Measurements from ENCODE around the gene APOM.
A peak's percentile ranks its signal among the peaks of the same experiment; 100 is the strongest.

APOM gene

GRCh38 chr6:31681135-31681671 lies 25.5 kb downstream of the APOM start:
- DNase-seq = peak; percentile 34 to 36

DNA sequence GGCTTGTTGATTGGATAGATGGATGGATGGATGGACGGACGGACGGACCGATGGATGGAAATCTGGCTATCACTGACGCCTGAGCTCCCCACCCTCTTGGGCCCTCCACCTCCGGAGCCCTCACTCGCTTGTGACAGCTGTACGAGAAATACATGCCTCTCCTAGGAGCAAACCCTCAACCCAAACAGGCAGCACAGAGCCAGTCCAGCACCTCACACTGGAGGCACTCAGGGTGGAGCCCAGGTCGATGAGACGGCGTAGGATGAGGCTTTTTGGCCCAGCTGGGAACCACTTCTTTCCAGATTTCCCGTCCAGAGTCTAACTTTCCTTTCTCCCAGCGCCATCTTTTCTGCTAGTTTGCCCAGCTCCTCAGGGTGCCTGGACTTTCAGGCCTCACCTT lies 27.9 kb downstream of the APOM start:
- no peak for DNase-seq

GRCh38 chr6:31686483-31686882 lies 30.8 kb downstream of the APOM start:
- no peak for DNase-seq

DNA sequence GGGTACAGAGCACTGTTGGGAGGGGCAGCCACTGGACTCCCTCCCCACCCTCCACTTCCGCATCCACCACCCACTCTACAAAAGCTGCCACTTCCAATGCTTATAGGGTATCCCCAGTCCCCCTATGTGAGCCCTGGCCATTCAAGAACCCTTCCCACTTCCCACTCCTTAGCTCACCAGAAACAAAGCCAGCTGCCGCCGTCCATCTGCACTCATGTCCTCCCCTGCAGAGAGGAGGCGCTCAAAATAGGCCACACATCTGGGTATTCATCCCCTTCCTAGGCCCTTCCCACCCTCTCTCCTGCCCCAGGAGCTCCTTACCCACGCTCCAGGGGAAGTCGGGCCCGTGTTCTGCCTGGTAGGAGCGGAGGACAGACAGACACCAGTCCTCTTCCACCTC lies 31.6 kb downstream of the APOM start:
- no peak for DNase-seq

- DNase-seq = no peak
Observed at GRCh38 chr6:31687860-31688693, 32.4 kb downstream of the APOM start.

DNA sequence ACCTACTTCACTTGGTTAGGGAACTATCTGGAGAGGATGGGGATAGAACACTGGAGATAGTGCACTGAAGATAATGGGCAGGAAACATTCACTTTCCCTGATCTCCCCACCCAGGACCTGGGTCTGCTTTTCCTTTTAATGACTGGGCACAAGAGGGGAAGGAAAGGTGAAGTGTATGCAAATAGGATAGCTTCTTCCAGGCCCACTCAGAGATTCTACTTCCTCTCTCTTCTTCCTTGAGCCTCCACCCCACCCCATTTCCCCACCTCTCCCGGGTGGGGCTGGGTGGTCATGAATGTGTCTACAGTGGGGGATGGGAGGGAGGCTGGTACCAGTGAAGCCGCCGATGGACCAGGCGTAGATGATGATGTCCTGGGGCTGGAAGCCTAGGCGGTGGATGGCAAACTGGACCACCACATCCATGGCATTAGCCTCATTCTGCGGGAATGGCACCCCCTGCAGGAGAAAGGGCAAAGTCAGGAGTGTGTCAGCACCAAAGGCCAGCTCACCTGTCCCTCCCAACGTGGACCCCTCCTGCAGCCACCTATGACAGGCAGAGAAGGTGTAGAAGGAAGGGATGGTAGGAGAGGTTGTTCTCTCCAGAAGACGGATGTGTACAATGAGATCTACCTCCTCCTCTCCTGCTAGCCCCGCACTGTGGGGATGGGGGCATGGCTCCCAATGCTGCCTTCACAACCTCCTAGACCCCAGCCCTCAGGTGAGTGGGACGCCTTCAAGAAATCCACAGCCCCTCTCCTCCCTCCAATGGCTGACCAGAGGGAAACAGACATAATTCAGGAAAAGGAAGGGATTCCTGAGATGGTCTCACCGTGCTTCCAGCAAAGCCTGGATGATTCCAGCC lies 33.8 kb downstream of the APOM start:
- DNase-seq = no peak

- DNase-seq = no peak
Observed at GRCh38 chr6:31690231-31691077, 34.8 kb downstream of the APOM start.

DNA sequence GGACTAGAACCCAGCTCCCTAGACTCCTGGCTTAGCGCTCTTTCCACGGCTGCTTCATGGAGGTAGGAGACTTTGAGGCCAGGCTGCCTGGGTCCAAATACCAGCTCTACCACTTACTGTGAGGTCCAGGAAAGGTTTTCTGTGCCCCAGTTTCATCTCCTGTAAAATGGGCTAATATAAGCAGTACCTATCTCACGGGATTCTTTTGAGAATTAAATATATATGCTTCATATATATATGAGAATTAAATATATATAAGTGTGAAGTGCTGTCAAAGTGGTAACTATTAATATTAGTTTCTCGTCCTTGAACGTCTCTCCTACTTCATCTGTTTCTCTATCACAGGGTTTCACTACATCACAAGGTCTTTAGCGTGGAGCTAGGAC lies 35.4 kb downstream of the APOM start:
- DNase-seq = no peak

DNA sequence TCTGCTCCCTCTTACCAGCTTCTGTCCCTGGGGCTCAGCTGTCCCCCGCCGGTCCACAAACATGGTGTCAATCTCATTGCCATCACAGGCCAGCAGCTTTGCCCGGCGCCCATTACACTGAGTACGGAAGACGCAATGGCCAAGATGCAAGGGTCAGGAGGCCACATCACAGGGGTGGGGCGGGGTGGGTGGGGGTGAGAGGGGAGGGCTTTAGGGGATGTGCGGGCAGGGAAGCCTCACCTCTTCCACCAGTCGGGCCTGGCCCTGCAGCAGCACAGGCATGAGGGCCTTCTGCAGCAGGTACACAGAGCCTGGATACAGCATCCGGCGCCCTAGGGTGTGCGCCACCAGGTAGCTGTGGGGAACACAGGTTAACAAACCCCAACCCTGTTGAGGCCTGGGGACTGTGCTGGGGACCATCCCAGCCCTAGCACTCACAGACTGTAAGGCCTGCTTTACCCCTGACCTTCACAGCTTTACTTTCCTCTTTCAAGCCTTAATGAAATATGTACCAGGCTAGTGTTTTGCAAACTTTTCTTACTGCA lies 35.9 kb downstream of the APOM start:
- DNase-seq = no peak

- DNase-seq = no peak
Observed at GRCh38 chr6:31692353-31692752, 36.7 kb downstream of the APOM start.

DNA sequence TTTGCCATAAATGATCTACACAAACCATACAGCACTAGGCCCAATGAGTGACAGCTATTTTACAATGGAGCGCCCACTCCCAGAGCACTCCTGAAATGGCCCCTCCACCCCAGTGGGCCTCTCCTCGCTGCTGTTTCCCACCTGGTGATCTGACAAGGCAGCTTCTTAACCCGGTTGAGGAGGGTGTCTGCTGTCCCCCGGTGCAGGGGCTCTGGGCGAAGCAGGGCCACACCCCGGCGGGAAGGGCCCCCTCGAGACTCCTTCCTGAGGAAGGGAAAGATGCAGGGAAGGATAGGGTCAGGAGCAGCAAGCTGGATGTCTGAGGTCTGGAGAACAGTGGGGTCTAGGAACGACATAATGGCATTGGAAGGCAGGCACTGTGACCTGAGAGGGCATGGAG lies 37.2 kb downstream of the APOM start:
- DNase-seq = no peak

- DNase-seq = no peak
Observed at GRCh38 chr6:31693535-31693934, 37.8 kb downstream of the APOM start.

DNA sequence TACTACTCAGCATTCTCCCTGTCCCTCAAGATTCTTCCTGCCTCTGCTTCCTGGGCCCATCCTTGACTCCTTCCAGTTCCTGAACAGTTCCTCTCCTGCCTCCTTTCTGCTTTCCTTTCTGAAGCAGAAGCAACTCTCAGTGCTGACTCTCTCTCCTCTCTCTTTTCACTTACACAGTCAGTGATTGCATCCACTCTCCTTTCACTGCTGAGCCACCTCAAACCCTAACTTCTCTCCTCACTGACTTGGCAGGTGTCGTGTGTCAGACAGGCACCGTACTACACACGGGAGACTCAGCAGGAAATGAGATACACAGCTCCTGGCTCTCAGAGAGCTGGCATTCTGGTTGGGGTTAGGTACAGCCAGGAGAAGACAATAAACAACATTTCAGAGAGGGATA lies 41.9 kb downstream of the APOM start:
- DNase-seq = no peak

DNA sequence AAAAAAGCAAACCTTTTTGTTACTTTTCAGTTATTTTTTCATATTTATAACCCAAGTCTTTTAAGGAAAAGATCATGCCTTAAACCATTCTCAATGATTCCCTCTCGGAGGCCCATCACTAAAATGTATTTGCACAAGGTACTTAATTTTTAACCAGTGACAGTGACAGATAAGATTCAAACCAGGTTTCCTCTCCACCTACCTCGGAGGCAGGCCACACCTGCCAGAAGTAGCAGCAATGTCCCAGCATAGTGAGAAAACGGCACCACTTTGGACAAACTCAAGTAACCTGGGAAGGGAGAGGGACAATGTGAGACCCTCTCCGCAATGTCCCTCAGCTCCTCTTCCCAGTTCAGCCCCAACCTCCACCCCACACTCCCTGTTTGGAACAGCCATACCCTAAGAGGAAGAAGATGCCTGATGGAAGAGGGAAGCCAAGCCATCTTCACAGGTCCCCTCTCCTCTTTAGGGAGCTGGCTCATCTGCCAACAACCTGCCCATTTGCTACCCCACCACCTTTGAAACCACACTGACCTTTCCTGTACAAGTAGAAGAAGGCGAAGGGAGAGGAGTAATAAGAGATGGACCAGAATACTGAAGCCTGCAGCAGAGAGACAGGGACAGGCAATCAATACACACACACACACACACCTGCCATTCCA lies 45.2 kb downstream of the APOM start:
- DNase-seq = no peak

DNA sequence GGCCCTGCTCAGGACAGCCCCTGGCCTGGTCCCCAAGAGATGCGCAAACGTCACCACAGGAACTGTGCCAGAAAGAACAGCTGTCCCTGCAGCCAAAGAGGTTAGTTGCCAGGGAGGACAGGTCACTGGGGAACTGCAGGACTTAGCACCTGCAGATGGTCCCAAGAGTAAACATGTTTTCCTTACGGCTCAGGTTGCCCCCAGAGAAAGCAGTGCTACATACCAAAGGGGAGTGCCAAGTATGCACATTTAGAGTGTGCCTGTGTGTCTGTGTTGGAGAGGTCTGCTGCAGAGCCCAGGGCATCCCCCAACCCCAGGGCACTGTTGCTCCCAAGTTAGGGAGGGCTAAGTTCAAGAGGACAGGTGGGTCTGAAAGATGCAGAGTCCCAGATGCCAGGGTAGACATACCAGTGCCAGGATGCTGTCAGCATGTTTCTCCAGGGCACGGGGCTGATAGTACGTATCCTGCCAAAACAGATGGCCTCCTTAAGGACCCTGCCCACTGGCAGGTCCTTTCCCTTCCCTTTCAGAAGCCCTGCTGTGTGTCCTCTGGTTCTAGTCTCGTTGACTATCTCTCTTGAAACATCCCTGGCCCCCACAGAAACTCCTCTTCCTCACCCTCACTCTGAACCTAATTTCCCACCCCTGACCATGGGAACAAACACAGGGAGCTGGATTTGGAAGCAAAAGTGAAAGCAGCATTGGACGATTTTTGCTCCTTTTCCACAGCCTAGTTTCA lies 46.1 kb downstream of the APOM start:
- no peak for DNase-seq

- DNase-seq = no peak
Observed at GRCh38 chr6:31702405-31702818, 46.7 kb downstream of the APOM start.

DNA sequence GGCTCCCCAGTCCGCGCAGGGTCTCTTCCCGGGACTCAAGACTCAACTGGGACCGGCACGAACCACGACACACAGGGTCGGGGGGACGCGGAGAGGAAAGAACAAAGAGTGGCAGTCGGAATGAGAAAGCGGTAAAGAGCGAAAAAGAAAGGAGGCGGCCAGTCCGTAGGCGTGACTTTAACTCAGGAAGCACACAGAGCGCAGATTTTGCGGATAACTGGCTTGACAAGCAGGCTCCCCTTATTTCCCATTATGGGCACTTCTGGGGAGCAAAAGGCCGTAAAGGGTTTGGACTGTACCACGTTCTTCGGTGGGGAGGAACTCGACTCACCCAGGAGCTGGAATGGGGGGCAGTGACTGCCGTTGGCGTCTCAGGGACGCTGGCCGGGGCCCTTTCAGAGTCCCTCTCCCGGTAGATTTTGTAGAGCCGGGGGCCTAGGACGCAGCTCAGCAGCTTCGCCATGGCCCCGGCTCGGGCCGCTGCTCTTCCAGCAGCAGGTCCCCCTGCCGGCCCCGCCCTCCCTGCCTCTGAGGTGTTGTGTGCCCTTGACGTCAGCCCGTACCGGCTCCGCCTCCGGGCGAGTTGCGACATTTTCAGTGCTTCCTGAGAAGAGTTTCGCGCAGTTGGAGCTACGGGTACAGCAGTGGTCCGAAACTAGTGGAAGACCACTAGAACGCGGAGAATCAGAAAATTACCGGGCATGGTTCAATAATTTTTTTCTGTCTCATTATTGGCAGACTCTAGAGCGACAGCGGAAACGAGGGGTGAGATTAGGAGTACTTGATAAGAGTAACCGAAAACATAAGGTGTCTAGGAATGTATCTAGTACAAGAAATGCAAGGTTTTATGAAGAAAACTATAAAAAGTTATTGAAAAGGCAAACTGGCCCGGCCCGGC lies 47.4 kb downstream of the APOM start, which contains the start of gene ABHD16A:
ABHD16A (minus strand) TSS at position 506 of the 898 bp plus-strand sequence; CDS start at position 463, 43 bp downstream.
- DNase-seq = peak; percentile 98

- no peak for DNase-seq
Observed at GRCh38 chr6:31705931-31706330, 50.2 kb downstream of the APOM start.

DNA sequence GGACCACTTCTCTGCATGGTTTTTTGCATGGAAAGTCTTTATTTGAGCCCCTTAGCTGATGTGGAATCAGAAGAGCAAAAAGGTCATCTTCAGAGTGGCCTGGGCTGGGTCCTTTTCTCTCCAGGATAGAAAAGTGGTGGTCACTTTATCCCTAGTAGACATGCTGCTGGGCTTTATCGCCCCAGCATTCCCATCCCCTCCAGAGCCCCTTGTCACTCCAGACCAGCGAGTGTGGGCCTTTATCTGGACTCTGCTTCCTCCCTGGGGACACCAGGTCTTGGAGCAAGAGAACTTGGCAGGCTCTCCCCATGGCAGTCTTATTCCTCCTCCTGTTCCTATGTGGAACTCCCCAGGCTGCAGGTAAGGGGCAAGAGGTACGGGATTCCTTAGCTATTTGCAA lies 50.9 kb downstream of the APOM start, which contains the start of gene LY6G6F:
LY6G6F (plus strand) TSS at position 268 of the 400 bp plus-strand sequence; CDS start at position 309, 41 bp downstream.
- no peak for DNase-seq

GRCh38 chr6:31707701-31708100 lies 52.0 kb downstream of the APOM start:
- no peak for DNase-seq
